ENCODE results near the gene APLP2.
"Not testable (repeated sequence)": the region's sequence is repeated elsewhere in the genome, so short reads cannot be mapped to it uniquely, and the experiment has no call there.

Gene APLP2

GRCh38 chr11:130151196-130151595 is 81.5 kb downstream of the APLP2 start:
- no peak for DNase-seq

- no peak for DNase-seq
Observed at GRCh38 chr11:130156108-130157022, 86.7 kb downstream of the APLP2 start.

GRCh38 chr11:130157101-130157500 is 87.4 kb downstream of the APLP2 start:
- DNase-seq, result no peak

DNA sequence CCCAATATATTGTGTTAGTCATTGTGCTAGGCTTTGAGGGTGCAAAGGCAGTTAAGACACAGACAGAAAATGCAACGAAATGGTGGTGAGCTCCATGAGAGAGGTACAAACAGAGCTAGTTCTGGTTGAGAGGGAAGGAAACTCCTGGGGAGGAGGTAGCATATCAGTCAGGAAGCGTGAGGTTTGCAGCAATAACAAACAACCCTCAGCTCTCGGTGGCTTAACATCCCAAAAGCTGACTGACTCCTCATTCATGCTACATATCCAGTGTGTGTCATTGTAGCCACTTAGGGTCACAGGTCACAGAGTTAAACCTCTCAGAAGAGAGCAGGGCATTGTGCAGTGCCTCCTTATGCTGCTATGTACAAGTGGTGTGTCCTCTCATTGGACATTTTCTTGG is 88.1 kb downstream of the APLP2 start:
- DNase-seq, result no peak

GRCh38 chr11:130159139-130159538 is 89.4 kb downstream of the APLP2 start:
- no peak for DNase-seq

DNA sequence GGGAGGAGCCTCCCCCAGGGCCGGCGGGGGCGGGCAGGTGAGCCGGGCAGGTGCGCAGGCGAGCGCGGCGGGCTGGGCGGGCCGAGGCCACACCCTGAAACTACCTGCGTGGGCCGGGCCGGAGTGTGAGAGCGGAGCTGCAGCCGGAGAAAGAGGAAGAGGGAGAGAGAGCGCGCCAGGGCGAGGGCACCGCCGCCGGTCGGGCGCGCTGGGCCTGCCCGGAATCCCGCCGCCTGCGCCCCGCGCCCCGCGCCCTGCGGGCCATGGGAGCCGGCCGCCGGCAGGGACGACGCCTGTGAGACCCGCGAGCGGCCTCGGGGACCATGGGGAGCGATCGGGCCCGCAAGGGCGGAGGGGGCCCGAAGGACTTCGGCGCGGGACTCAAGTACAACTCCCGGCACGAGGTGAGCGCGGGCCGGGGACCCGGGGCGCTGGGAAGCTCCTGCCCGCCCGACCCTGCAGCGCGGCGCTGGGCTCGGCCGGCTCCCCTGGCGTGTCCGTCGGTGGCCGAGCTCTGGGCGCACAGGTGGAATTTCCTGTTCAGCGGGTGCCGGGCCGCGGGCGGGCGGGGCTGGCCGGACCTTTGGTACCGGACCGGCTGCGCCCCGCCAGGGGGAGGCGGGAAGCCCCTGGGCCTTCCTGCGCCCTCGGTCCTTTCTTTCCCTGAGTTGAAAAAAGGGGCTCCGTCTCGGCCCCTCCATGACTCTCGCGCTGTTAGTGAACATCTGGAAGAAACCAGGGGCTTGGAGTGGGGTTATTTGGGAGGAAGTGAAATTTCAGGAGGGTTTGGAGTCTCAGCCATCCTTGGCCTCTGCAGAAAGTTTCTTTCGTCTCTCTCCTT is 90.2 kb downstream of the APLP2 start, which contains the start of gene ST14:
TSS of gene ST14 (plus strand) at position 126 of the 841 bp plus-strand sequence. CDS start at position 324, 198 bp downstream.
- DNase-seq, result peak; percentile 52

DNA sequence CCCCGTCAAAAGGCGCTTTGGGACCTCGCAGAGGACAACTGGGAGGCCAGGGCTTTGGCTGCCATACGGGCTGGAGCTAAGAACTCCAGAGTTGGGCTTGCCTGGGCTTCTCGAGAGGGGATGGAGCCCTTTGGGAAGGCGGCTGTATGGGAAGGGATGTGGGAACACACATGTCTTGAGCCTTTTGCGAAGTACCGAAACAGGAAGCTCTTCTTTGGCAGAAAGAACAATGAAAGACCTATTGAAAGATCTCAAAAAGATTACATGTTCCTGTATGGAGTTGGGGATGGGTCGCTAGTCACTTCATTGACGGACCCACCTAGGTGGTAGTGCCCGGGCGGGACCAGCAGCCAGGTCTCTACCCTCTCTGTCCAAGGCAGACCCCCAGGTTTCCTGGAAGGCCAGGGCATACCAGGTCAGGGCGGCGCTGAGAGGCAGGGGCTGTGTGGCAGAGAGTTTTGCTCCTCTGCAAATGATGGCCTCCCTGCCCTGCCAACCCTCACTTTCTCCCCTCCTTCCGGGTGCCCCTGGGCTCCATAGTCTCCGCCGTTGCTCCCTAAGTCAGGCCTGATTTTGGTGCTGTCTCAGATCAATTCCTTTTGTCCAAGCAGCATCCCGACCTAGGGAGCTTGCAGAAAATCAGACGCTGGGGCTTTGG is 90.9 kb downstream of the APLP2 start:
- no peak for DNase-seq

- DNase-seq, result no peak
Observed at GRCh38 chr11:130161441-130162145, 91.9 kb downstream of the APLP2 start.

DNA sequence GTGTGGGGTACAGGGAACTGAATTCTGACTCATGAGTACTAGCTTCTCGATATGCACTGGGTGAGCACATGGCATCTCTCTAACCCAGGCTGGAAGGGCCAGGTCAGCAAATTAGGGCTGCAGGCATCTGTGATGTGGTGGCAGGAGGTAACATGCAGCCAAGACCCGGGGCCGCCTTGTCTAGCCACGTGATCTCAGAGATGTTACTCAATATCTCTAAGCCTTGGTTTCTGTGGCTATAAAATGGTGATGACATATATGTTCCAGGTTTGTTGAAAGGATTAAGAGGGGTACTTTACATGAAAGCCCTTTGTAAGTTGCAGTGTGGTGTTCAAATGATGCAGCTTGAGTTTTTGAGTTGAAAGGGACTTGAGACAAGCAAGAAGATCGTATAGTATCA is 93.0 kb downstream of the APLP2 start:
- DNase-seq, result no peak

GRCh38 chr11:130163346-130164220 is 93.9 kb downstream of the APLP2 start:
- DNase-seq, result no peak

DNA sequence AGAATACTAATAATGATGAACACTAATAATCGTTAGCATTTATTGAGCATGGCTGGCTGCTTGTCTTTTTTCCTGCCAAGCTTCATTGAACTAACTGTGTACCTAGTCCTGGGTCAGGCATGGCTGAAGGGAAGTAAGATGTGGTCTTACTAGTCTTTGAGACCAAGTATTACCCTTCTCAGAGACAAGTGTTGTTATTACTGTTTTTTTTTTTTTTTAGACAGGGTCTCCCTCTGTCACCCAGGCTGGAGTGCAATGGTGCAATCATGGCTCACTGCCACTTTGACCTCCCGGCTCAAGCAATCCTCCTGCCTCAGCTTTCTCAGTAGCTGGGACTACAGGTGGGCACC is 94.5 kb downstream of the APLP2 start:
- DNase-seq, result no peak

DNA sequence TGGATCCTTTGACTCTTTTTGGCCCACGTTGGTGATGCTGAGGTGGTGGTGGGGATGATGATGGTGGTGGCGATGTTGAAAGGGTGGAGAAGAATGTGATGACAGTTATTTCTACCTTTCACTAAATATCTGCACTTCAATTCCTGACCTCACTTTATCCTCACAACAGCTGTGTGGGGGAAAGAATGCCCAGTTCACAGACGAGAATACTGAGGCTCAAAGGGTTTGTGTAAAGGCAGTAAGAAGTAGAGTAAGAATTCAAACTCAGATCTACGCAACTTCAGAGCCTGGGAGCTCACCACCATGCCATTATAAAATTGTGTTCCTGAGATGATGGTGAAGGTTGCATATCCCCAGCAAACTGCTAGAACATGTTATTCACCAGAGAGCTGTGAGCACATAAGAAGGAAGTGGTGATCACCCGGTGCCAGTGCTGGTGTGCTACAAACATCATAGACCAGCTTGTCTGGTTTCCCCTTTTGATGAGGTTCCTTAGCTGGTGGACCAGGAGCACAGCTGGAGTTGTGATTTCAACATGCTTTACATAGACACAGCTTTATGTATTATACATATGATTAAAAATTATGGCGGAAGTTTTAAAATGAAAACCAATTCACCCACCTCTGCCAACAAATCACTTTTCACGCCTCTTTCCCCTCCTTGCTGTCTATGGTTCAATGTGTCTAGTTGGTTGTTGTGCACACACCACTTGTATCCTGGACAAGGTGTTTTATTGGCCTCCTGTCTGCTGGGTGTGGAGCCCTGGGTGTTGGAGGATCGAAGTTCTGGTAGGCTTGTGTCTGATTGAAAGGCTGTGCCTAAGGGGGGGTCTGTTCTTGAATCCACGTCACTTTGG is 96.1 kb downstream of the APLP2 start:
- no peak for DNase-seq

GRCh38 chr11:130166457-130166784 is 96.7 kb downstream of the APLP2 start:
- no peak for DNase-seq

- no peak for DNase-seq
Observed at GRCh38 chr11:130167146-130167545, 97.5 kb downstream of the APLP2 start.

GRCh38 chr11:130168105-130168504 is 98.4 kb downstream of the APLP2 start:
- DNase-seq, result no peak

- DNase-seq, result no peak
Observed at GRCh38 chr11:130170345-130170744, 100.7 kb downstream of the APLP2 start.

- DNase-seq, result no peak
Observed at GRCh38 chr11:130171534-130171933, 101.8 kb downstream of the APLP2 start.

- DNase-seq, result not testable (repeated sequence)
Observed at GRCh38 chr11:130172001-130172400, 102.3 kb downstream of the APLP2 start.

DNA sequence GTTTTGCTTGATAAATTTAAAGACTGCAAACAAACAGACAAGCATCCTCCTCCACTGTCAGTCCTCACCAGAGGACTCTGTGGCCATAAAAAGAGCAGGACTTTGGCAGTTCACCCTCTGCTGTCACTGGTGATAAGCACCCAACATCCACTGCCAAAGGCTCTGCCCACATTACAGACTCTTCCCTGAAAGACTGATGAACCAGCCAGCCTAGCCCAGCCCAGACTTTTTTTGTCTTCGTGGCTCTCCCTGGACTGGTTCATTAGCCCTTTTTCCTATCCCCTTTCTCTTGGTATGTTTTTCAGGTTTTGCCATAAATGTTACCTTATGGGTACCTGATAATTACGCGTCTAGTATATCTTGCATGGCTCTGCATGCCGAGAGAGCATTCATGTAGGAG is 104.9 kb downstream of the APLP2 start:
- no peak for DNase-seq

DNA sequence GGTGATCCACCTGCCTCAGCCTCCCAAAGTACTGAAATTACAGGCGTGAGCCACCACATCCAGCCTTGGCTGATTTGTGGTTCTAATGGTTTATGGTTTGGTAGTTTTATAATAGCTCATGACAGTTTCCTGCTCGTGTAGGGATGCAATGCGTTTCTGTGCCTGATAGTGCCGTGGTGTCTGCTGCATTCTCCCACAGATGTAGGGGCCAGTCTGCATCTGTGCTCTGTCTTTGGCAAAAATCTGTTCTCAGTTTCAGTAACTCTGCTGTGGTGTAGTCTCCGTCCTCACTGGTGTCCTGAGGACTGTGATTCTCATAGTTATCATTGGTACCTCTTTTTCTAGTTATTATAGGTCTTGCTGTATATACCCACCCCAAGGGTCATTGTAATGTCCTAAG is 106.2 kb downstream of the APLP2 start:
- no peak for DNase-seq

DNA sequence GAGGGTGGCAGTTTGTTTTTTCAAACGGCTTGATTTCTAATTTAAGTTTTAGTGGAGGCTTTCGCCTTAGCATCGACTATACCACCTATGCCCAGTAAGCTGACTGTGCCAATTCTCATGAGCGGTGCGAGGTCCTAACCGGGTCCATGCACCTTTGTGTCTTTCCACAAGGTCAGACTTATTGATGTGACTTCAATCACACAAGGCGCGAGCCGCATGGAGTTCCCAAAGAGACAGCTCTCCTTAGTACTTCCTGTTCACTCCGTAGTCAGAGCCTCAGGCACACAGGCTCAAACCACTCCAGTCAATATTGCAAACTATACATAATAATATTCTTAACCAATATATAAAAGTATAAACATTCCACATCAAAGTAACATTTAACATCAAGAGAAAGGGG is 108.1 kb downstream of the APLP2 start:
- no peak for DNase-seq

Measured in retina (tissue), 1 donor.